ENCODE measurements around the gene ABCG2.

DNA sequence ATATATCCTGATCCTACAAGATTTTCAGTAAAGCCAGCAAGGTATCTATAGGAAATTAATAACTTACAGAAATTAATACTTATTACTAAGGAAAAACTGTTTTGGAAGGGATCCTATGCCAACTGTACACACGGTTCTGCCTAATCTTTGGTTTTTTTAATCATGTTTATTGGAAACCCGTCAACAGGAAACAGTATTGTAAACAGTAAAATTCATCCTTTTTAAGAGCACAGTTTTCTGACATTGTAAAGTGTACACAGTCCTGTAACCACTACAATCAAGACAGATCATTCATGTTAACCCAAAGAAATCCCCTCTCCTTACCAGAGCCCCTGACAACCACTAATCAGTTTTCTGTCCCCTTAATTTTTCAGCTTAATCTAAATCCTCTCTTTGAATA is 9.9 kb downstream of the ABCG2 start:
- TF ChIP-seq EZH2phosphoT487 (IDR thresholded peaks at IDR 0.05; ENCODE audit: low read depth), result no peak
- TF ChIP-seq, protein P1, sequence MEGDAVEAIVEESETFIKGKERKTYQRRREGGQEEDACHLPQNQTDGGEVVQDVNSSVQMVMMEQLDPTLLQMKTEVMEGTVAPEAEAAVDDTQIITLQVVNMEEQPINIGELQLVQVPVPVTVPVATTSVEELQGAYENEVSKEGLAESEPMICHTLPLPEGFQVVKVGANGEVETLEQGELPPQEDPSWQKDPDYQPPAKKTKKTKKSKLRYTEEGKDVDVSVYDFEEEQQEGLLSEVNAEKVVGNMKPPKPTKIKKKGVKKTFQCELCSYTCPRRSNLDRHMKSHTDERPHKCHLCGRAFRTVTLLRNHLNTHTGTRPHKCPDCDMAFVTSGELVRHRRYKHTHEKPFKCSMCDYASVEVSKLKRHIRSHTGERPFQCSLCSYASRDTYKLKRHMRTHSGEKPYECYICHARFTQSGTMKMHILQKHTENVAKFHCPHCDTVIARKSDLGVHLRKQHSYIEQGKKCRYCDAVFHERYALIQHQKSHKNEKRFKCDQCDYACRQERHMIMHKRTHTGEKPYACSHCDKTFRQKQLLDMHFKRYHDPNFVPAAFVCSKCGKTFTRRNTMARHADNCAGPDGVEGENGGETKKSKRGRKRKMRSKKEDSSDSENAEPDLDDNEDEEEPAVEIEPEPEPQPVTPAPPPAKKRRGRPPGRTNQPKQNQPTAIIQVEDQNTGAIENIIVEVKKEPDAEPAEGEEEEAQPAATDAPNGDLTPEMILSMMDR (IDR thresholded peaks at IDR 0.05; ENCODE audit: low read depth, low read length), result no peak

All from OCI-LY3 (cell line).